Panc1 (cell line): ENCODE results near the gene COL23A1.

ENCODE experiments used
- POLR2AphosphoS5 ChIP-seq: IDR thresholded peaks from 2 replicates; pipeline ENCODE4 v1.6.1; 2012; ENCODE audit warnings: mild to moderate bottlenecking, low read depth, low read length, moderate library complexity
- TF ChIP-seq, protein P1 (sequence below): fragments of 450-650 bp; IDR thresholded peaks from 2 replicates; pipeline ENCODE4 v1.5.1; 2017; ENCODE audit warnings: mild to moderate bottlenecking

DNA sequence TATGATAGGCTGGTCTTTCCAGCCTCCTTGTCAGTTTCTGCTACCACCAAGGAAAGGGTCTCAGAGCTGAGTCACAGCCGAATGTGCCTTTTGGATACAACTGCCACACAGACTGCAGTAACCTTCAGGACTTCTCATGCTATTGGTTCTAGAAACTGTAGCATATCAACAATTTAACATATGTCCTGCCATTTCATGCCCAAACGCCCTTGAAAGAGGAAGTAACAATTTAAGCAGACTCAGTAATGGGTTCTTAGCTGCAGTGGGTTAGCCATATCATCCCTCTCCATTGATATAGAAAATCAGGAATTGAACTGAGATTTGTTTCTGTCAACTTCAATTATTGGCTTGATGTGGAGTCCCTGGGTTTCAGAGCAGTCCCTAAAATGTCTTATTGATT lies 40.8 kb upstream of the COL23A1 start:
- TF ChIP-seq, protein P1, sequence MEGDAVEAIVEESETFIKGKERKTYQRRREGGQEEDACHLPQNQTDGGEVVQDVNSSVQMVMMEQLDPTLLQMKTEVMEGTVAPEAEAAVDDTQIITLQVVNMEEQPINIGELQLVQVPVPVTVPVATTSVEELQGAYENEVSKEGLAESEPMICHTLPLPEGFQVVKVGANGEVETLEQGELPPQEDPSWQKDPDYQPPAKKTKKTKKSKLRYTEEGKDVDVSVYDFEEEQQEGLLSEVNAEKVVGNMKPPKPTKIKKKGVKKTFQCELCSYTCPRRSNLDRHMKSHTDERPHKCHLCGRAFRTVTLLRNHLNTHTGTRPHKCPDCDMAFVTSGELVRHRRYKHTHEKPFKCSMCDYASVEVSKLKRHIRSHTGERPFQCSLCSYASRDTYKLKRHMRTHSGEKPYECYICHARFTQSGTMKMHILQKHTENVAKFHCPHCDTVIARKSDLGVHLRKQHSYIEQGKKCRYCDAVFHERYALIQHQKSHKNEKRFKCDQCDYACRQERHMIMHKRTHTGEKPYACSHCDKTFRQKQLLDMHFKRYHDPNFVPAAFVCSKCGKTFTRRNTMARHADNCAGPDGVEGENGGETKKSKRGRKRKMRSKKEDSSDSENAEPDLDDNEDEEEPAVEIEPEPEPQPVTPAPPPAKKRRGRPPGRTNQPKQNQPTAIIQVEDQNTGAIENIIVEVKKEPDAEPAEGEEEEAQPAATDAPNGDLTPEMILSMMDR, result no peak
- no peak for TF ChIP-seq POLR2AphosphoS5
